NCI-H1417 treated with DMSO at 0.1 percent for 48 hours (cell line): ENCODE data around the gene CYYR1.

ENCODE experiments used
- DNase-seq: peaks from one replicate; lab custom pipeline; 2025; lab: John Stamatoyannopoulos, UW

CYYR1 gene

DNA sequence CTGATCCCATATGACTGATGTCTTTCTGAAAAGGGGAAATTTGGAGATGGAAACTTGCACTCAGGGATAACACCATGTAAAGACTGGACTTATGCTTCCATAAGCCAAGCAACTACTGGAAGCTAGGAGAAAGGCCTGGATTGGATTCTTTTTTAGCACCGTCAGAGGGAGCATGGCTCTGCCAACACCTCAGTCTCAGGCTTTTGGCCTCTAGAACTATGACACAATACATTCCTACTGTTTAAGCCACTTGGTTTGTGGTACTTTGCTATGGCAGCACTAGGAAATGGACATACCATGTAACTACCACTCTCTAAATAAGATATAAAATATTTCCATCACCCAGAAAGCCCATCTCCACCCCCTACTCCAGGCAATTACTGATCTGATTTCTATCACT, 139.7 kb downstream of the CYYR1 start:
- DNase-seq: no peak

GRCh38 chr21:26432410-26432809, 140.7 kb downstream of the CYYR1 start:
- DNase-seq: no peak

DNA sequence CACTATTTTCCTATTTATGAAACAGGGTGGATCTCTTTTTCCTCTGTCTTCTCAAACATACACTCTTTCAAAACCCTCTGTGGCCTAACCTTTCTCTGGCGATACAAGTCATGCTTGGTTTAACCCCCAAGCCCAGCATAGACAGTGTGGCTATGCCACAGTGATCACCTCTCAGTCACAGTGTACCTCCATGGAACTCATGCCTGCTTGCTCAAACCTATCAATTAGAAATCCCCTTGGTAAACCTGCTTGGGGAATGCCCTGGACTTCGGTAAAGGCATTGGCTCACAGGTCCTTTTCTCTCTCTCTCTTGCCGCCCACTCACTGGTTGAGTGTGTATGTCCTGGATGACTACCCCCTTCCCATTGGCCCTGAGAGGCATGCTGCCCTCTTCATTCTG, 147.5 kb downstream of the CYYR1 start:
- no peak for DNase-seq

GRCh38 chr21:26423511-26423910, 149.6 kb downstream of the CYYR1 start:
- no peak for DNase-seq

DNA sequence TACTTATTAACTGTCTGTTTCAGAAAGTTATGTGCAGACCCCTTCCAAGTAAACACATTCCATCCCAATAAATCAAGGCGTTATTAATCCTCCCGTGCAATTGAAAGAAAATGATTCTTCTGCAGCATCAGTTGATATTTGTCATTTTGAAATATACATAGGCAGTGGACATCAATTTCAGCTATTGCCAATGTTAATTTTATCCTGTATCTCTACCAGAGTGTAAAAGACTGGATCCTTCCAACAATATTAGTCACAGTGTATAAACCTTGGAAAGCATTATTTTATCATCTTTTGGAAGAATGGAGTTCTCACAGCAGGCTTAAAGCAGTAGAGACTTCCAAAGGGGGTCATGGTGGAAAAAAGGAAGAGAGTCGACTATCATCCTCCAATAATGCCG, 150.4 kb downstream of the CYYR1 start:
- no peak for DNase-seq

DNA sequence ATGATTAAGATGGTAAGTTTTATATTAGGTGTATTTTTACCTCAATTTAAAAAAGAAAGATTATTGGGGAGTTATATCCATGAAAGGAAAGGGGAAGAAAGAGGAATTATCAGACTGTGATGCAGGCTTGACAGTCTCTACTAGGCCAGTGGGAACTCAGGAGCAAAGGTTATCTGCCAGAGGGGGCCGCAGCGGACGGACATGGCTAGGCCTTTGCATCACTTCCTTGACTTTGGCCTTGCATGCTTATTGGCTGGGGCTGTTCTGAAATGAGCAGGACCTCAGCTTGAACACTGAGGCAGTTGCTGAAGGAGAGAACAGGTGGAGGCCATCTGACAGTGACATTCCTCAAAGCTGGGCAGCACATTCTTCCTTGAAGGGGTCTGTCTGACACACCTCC, 150.9 kb downstream of the CYYR1 start:
- no peak for DNase-seq

DNA sequence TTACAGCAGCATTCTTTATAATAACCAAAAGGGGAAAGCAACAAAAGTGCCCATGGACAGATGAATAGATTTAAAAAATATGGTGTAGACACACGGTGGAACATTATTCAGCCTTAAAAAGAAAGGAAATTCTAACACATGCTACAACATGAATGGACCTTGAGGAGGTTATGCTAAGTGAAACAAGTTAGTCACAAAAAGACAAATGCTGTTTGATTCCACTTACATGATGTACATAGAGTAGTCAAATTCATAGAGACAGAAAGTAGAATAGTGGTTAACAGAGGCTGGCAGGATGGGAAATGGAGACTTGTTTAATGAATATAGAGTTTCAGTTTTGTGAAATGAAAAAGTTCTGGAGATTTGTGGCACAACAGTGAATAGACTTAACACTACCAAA, 151.4 kb downstream of the CYYR1 start:
- DNase-seq: no peak
